IMR-90 (cell line): ENCODE measurements around the gene ADPGK. TPM values are rescaled to one million over a fixed set of nuclear protein-coding genes. Genes with fewer than 3 reads are reported as not detected.
A peak's percentile ranks its signal among the peaks of the same experiment; 100 is the strongest.

Experiments
- ATAC-seq: fragments of 200-7000 bp; cut with Tn5 transposase; 2 replicates; pipeline ENCODE4 v1.9.1; 2020; ENCODE audit warnings: low read depth, mild to moderate bottlenecking, moderate library complexity
- BruUV-seq: library from RNA; stranded (reverse); fragments of 400-500 nt; replicated peaks from 2 replicates; lab custom pipeline; 2021; lab: Mats Ljungman, UMichigan
- CTCF ChIA-PET: fragments of 300-600 bp; formaldehyde crosslinking; extraction: SDS; loops from one replicate; lab custom pipeline; 2021; ENCODE audit warnings: antibody characterized with exemption; lab: Yijun Ruan, JAX
- POLR2A ChIA-PET: fragments of 300-600 bp; sonication (Branson Sonifier 250); formaldehyde crosslinking; loops from one replicate; lab custom pipeline; 2022; ENCODE audit warnings: antibody characterized with exemption; ENCODE audit not compliant: unreplicated experiment; lab: Charles Lee
- DNase-seq: peaks from one replicate; pipeline ENCODE4 v3.0.0; 2013
- H2AFZ ChIP-seq: replicated peaks from 2 replicates; pipeline ENCODE3; 2013; ENCODE audit warnings: low read length, mild to moderate bottlenecking; ENCODE audit not compliant: poor library complexity
- H2AK5ac ChIP-seq: 2 replicates; pipeline ENCODE4 v1.6.1; 2013; ENCODE audit warnings: low read depth, low read length, inconsistent platforms
- H2AK9ac ChIP-seq: replicated peaks from 2 replicates; pipeline ENCODE3; 2013; ENCODE audit warnings: mild to moderate bottlenecking, low read depth, low read length, moderate library complexity; ENCODE audit not compliant: poor library complexity
- H2BK120ac ChIP-seq: 2 replicates; pipeline ENCODE4 v1.6.1; 2013; ENCODE audit warnings: low read depth, low read length, inconsistent platforms
- H2BK15ac ChIP-seq: 3 replicates; pipeline ENCODE4 v1.6.1; 2013; ENCODE audit warnings: low read depth, low read length, inconsistent platforms
- H2BK20ac ChIP-seq: 2 replicates; pipeline ENCODE4 v1.6.1; 2013; ENCODE audit warnings: low read depth, mild to moderate bottlenecking, inconsistent platforms, low read length, moderate library complexity
- H2BK5ac ChIP-seq: 2 replicates; pipeline ENCODE4 v1.6.1; 2013; ENCODE audit warnings: mild to moderate bottlenecking, low read depth, low read length, inconsistent platforms; ENCODE audit not compliant: poor library complexity, severe bottlenecking
- H3K14ac ChIP-seq: replicated peaks from 2 replicates; pipeline ENCODE4 v1.6.1; 2013; ENCODE audit warnings: low read depth, low read length, inconsistent platforms
- H3K18ac ChIP-seq: 2 replicates; pipeline ENCODE4 v1.6.1; 2013; ENCODE audit warnings: low read depth, low read length, control low read depth
- H3K23ac ChIP-seq: 2 replicates; pipeline ENCODE4 v1.6.1; 2013; ENCODE audit warnings: low read depth, low read length, inconsistent platforms
- H3K27ac ChIP-seq: 2 replicates; pipeline ENCODE4 v1.5.1; 2013; ENCODE audit warnings: mild to moderate bottlenecking, control low read depth, low read length; ENCODE audit not compliant: insufficient read depth
- H3K27me3 ChIP-seq: 2 replicates; pipeline ENCODE4 v1.6.1; 2013; ENCODE audit warnings: low read length; ENCODE audit not compliant: control insufficient read depth, insufficient read depth
- H3K36me3 ChIP-seq: 2 replicates; pipeline ENCODE4 v1.6.1; 2013; ENCODE audit warnings: low read length, mixed read lengths; ENCODE audit not compliant: control insufficient read depth, insufficient read depth
- H3K4ac ChIP-seq: 2 replicates; pipeline ENCODE4 v1.6.1; 2013; ENCODE audit warnings: low read depth, low read length, inconsistent platforms
- H3K4me1 ChIP-seq: 2 replicates; pipeline ENCODE4 v1.6.1; 2013; ENCODE audit warnings: low read length, mixed read lengths; ENCODE audit not compliant: control insufficient read depth, insufficient read depth
- H3K4me2 ChIP-seq: 2 replicates; pipeline ENCODE4 v1.6.1; 2013; ENCODE audit warnings: low read depth, mild to moderate bottlenecking, control low read depth, low read length, moderate library complexity
- H3K4me3 ChIP-seq: 2 replicates; pipeline ENCODE4 v1.5.1; 2013; ENCODE audit warnings: low read depth, mild to moderate bottlenecking, control low read depth, low read length, moderate library complexity; ENCODE audit not compliant: insufficient read depth
- H3K56ac ChIP-seq: 2 replicates; pipeline ENCODE4 v1.6.1; 2013; ENCODE audit warnings: low read length, inconsistent platforms; ENCODE audit not compliant: insufficient read depth; ENCODE audit errors: extremely low read depth
- H3K79me1 ChIP-seq, 2 experiments: 2 replicates each; pipeline ENCODE4 v1.6.1; 2013; ENCODE audit warnings: low read length in 2 of 2, inconsistent platforms in 1 of 2, low read depth in 1 of 2
- H3K9ac ChIP-seq: 2 replicates; pipeline ENCODE4 v1.6.1; 2013; ENCODE audit warnings: low read depth, low read length, control low read depth
- H3K9me1 ChIP-seq: 2 replicates; pipeline ENCODE4 v1.6.1; 2013; ENCODE audit warnings: low read length, inconsistent platforms; ENCODE audit not compliant: insufficient read depth
- H3K9me3 ChIP-seq: 2 replicates; pipeline ENCODE4 v1.6.1; 2013; ENCODE audit warnings: low read length; ENCODE audit not compliant: control insufficient read depth, insufficient read depth
- H4K20me1 ChIP-seq: 2 replicates; pipeline ENCODE4 v1.6.1; 2013; ENCODE audit warnings: low read length, inconsistent platforms; ENCODE audit not compliant: insufficient read depth
- H4K5ac ChIP-seq: 2 replicates; pipeline ENCODE4 v1.6.1; 2013; ENCODE audit warnings: mild to moderate bottlenecking, low read depth, low read length, control low read depth
- H4K8ac ChIP-seq, 2 experiments: 2 replicates each; pipeline ENCODE4 v1.6.1; 2013; ENCODE audit warnings: low read depth in 2 of 2, low read length in 2 of 2, control low read depth in 1 of 2, inconsistent platforms in 1 of 2
- H4K91ac ChIP-seq: 2 replicates; pipeline ENCODE4 v1.6.1; 2013; ENCODE audit warnings: low read depth, low read length, inconsistent platforms; ENCODE audit not compliant: insufficient read depth
- FOS ChIP-seq: fragments of 150-350 bp; IDR thresholded peaks from 2 replicates; pipeline ENCODE4 v1.6.1; 2016; ENCODE audit warnings: low read depth, low read length
- RCOR1 ChIP-seq: IDR thresholded peaks from 2 replicates; pipeline ENCODE4 v1.6.1; 2012; ENCODE audit warnings: mild to moderate bottlenecking, low read length, improper control_type of control experiment; ENCODE audit not compliant: insufficient replicate concordance
- WGBS, 2 experiments: methylation state at CpG; one replicate each; pipeline versions ENCODE4 v1.1.5 to v1.1.7; 2013; ENCODE audit warnings: missing lambda C conversion rate in 2 of 2; ENCODE audit not compliant: insufficient read length in 1 of 2; ENCODE audit errors: extremely low coverage in 2 of 2; 5-methylcytosine and 5-hydroxymethylcytosine counted together
- dilution Hi-C: fragments of 300-500 bp; cut with HindIII; formaldehyde crosslinking; loops from one replicate; pipeline ENCODE4 v1.14.3; 2018; ENCODE audit warnings: low sequenced_read_pairs; ENCODE audit not compliant: unreplicated experiment
- in situ Hi-C: fragments of 300-500 bp; cut with MboI; formaldehyde crosslinking; loops from 3 replicates; pipeline ENCODE4 v1.14.3; 2019; ENCODE audit warnings: low sequenced_read_pairs, inconsistent platforms, mixed read lengths
- intact Hi-C: fragments of 100-400 bp; cut with micrococcal nuclease; formaldehyde crosslinking; loops from 2 replicates; pipeline ENCODE4 v1.10.0; 2022
- polyA plus RNA-seq, 3 experiments: library from polyadenylated mRNA; depleted of rRNA; stranded (reverse); fragments of >200 nt; gene quantifications; 2 replicates each; pipeline ENCODE4 v1.2.3, GENCODE V29; 2012; ENCODE audit warnings: low replicate concordance in 1 of 3
- total RNA-seq: library from RNA; depleted of rRNA; stranded (reverse); fragments of >200 nt; gene quantifications from 2 replicates; pipeline ENCODE4 v1.2.3, GENCODE V29; 2012

Gene ADPGK
- total and polyA plus RNA-seq, 2 of the 4 experiments (the other 2 are of a cell fraction) = 53.2 to 62.8 TPM

GRCh38 chr15:72724028-72724427 lies 59.5 kb downstream of the ADPGK start:
- CTCF ChIA-PET = interaction anchor here (0.6 to 1.6 kb wide), 2 partner anchors 12 to 17 kb away, joined by 3 to 5 read pairs; no protein-coding TSS in a partner anchor

More at GRCh38 chr15:72724028-72724427, 59.5 kb downstream of the ADPGK start:
- Histone ChIP-seq H3K56ac (no peak overlapping the region), H4K91ac (no peak overlapping the region), H3K4me1 (no peaks in the 10 kb centered on the region), H3K4me2 (no peak overlapping the region), H3K14ac (no peak overlapping the region), H3K79me1 (no peaks in the 10 kb centered on the region), H3K27me3 (no peaks in the 10 kb centered on the region), H4K20me1 (no peaks in the 10 kb centered on the region), H2BK5ac (no peak overlapping the region), H2AK9ac (no peak overlapping the region), H4K5ac (no peak overlapping the region), H3K9ac (no peak overlapping the region), H3K9me1 (no peaks in the 10 kb centered on the region), H3K4me3 (no peak overlapping the region), H3K4ac (no peak overlapping the region), H2BK15ac (no peak overlapping the region), H3K23ac (no peak overlapping the region), H2AK5ac (no peak overlapping the region), H3K27ac (no peak overlapping the region), H2AFZ (no peak overlapping the region), H3K18ac (no peak overlapping the region), H3K36me3 (no peaks in the 10 kb centered on the region), H2BK120ac (no peak overlapping the region), H2BK20ac (no peak overlapping the region), H3K9me3 (no peaks in the 10 kb centered on the region), H4K8ac (no peak overlapping the region)
- intact Hi-C loops = loop anchor here (10.0 kb wide), 1 partner anchor 521 kb away; no protein-coding TSS in a partner anchor
- POLR2A ChIA-PET = interaction anchor here (0.5 to 0.6 kb wide), 2 partner anchors 16 to 200 kb away, joined by 3 to 6 read pairs; no protein-coding TSS in a partner anchor
- DNase-seq (peak; percentile 34), ATAC-seq (peak; percentile 64; the same call in 1 of the 2 replicates)
- dilution Hi-C loops = no loop called here
- WGBS, 2 experiments = no CpG with 5 or more reads among the region's 1 CpG
- TF ChIP-seq RCOR1 = no peak
- peak; percentile 38; the same call in 1 of the 2 replicates for TF ChIP-seq FOS
- BruUV-seq = no TSS peak
- in situ Hi-C loops = loop anchor here (10.0 kb wide), 1 partner anchor 361 kb away; no protein-coding TSS in a partner anchor
